ENCODE data around the gene ABCA3. TPM values are rescaled to one million over a fixed set of nuclear protein-coding genes. Genes with fewer than 3 reads are reported as not detected.
"Not testable (repeated sequence)": the region's sequence is repeated elsewhere in the genome, so short reads cannot be mapped to it uniquely, and the experiment has no call there.

ABCA3 gene
- polyA plus RNA-seq, 3 donors, result 4.3 to 5.5 (median 5.4) TPM

DNA sequence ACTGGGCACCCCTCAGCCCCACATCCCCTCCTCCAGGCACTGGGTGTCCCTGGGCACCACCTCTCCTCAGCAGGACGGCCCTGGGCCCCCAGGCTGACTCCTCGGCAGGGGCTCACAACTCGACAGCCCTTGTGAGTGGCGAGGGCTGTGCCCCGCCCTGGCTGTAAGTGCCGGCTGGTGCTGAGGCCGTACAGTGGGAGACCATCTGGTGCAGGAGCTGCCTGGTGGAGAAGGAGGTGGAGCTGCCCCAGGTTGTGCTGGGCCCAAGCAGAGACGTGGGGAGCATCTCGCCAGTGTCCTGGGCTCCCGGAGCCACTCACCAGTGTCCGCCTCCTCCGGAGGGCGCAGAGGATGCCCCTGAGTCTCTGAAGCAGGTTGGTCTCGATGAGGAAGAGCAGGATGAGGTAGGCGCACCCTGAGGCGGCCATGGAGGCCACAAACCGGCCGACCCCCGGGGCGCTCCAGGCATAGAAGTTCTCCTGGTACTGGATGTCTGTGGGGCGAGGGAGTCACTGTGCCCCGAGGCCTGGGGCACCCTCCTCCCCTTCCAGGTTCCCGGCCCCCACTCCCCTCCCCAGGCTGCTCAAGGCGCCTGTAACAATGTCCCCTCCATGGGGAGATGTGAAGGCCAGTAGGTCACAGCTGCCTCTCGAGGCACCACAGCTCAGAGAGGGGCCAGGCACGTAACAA lies 57.5 kb downstream of the ABCA3 start:
- DNase-seq (ENCODE audit: low read depth in 3 of 3, low spot score in 2 of 3), result no peak

DNA sequence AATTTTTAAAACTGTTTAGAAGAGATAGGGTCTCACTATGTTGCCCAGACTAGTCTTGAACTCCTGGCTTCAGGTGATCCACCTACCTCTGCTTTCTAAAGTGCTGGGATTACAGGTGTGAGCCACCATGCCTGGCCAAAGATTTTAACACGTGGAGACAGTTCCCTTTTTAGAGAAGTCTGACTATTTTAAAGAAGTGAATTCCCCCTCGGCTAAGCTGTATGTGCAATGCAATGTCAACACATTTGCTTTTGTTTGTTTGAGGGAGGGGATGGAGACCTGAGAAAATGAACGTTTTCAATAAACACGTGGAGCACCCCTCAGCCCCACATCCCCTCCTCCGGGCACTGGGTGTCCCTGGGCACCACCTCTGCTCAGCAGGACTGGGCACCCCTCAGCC lies 58.3 kb downstream of the ABCA3 start:
- DNase-seq (ENCODE audit: low read depth in 3 of 3, low spot score in 2 of 3), result no peak

DNA sequence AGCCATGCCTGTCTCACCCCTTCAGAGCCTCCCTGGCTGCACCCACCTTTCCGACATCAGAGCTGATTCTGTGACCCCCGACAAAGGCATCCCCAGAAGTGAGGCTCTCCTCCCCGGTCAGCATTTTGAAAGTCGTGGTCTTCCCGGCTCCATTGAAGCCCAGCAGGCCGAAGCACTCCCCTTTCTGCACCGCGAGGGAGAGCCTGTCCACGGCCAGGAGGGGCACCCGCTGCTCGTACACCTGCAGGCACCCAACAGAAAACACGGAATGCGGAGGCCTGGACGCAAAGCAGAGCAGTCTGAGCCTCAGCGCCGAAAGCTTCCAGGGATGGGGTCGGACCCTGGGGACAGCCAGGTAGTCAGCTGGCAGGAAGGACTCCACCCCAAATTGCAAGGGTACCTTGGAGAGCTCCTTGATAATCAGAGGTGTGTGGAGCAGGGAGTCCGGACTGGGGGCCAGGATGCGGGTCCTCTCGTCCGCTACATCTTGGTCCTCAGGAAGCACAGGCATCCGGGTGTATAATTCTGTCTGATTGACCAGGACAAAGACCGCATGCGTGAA lies 59.5 kb downstream of the ABCA3 start:
- DNase-seq (ENCODE audit: low read depth in 3 of 3, low spot score in 2 of 3), result no peak

DNA sequence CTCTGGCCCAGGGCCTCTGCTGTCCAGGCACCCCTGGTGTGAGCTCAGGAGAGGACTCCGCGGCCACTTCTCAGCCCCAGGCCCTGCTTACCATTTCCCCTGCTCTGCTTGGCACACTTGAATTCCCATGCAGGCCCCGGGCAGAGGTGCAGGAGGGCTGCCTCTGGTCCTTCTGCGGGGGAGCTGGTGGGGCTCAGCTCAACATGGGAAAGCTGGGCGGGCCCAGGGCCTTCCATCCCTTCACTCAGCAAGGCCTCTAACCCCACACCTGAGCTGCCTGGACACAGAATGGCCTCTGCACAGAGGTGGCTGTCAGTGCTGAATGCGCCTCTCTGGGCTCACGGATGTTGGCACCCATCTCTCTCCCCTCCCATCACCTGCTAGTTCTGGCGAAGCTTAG lies 60.1 kb downstream of the ABCA3 start:
- DNase-seq (ENCODE audit: low read depth in 3 of 3, low spot score in 2 of 3), result no peak

DNA sequence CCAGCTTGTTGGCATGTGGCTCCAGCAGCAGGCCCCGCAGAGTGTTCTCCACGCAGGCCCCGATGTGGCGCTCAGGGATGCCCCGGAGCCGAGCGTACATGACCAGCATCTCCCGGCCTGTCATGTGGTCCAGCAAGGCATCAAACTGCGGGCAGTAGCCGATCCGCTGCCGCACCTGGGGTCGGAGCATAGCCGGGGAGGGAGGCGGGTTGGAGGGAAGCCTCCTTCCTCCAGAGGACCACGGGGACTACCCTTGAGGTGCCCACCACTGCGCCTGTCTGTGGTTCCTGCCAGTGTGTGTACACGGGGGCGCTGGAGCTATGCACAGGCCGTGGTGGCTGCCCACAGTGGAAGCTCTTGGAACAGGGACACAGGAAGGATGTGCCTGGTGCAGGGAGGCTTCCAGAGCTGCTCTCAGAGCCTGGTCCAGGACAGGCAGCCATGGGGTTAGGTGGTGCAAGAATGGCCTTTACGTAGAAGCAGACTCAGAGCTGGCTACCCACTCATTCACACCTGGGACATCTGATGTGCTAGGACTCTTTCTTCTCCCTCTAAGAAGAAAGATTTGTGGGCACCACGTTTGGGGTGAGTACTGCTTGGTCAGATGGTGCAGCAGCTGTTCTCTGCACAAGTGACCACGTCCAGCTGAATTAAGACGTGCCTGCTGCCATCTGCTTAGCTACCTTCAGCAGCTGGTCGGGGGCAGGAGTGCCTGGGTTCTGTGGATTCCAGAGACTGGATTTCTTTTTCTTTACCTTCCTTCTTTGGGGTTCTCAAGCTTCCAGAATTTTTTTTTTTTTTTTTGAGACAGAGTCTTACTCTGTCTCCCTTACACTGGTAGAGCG lies 61.4 kb downstream of the ABCA3 start:
- DNase-seq (ENCODE audit: low read depth in 3 of 3, low spot score in 2 of 3), result no peak

DNA sequence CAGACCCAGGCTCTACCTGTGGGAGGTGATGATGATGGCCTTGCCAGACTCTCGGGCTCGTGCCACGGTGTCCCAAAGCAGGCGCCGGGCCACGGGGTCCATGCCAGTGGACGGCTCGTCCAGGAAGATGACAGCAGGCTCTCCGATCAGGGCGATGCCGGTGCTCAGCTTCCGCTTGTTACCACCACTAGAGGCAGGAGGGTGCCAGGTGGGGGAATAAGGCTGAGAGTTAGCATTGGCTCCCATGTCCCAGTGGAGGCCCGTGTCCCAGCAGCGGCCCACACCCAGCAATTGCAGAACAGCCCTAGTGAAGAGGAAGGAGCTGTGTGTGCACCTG lies 62.3 kb downstream of the ABCA3 start:
- no peak for DNase-seq (ENCODE audit: low read depth in 3 of 3, low spot score in 2 of 3)

DNA sequence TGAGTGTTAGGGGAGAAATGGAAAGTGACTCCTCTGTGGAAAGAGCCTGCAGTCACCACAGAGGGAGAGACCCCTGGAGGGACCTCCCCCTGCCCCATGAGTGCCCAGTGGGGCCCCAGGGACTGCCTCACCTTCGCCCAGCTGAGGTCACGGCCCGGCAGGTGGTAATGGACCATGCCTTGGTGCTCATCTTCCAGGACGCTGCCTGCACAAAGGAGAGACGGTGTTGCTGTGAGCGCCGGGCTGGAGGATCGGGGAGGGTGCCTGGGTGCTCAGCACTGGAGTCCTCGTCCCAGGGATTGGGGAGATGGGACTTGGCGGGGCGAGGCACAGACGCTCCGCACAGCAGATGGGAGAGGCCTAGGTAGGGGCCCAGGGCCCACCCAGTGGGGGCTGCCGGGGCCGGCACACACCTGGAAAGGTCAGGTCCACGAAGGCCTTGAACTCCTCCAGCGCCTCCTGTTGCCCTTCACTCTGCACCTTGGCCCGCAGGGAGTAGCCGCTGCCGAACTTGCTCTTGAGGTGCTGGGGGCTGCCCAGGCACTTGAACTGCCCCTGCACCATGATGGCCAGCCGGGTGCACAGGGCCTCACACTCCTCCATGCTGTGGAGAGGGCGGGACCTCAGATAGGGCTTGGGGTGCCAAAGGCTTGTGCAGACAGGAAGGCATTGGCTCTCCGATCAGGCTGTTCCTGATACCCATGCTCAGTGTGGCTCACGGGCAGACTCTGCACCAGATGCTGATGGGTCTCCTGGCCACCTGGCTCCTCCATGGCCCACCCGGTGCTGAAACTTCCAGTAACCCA lies 62.9 kb downstream of the ABCA3 start:
- DNase-seq (ENCODE audit: low read depth in 3 of 3, low spot score in 2 of 3), result no peak

DNA sequence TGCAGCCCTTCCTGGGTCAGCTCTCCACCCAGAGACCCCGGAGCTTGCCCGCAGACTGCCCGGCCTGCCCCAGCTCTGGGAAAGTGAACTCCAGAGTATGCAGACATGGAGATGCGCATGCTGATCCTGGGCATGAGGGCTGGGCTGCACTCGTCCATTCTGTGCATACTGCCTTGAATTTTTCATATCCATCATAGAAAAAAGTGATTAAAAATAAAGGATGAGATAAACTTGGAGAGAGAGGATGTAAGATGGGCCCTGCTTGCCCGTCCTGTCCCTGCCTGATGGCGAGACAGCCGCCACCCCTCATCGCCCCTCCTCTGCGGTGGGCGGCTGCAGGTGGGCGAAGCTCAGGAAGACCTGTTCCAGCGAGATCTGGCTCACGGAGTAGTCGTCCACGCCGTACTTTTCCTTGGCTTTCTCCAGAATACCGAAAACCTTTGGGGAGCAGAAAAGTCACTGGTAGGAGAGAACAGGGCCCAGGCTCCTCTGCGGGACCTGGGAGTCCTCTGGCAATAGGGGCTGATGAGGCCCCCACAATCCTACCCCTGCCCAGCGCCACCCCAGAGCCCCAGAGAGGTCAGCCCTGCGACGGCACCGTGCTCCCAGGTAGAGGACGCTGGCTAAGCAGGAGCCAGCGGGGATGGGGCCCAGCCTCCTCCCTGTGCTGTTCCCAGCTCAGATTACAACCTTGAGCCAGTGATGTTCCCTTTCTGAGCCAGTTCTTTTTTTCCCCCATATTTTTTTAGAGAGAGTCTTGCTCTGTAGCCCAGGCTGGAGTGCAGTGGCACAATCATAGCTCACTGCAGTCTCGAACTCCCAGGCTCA lies 63.9 kb downstream of the ABCA3 start:
- DNase-seq (ENCODE audit: low read depth in 3 of 3, low spot score in 2 of 3), result no peak

DNA sequence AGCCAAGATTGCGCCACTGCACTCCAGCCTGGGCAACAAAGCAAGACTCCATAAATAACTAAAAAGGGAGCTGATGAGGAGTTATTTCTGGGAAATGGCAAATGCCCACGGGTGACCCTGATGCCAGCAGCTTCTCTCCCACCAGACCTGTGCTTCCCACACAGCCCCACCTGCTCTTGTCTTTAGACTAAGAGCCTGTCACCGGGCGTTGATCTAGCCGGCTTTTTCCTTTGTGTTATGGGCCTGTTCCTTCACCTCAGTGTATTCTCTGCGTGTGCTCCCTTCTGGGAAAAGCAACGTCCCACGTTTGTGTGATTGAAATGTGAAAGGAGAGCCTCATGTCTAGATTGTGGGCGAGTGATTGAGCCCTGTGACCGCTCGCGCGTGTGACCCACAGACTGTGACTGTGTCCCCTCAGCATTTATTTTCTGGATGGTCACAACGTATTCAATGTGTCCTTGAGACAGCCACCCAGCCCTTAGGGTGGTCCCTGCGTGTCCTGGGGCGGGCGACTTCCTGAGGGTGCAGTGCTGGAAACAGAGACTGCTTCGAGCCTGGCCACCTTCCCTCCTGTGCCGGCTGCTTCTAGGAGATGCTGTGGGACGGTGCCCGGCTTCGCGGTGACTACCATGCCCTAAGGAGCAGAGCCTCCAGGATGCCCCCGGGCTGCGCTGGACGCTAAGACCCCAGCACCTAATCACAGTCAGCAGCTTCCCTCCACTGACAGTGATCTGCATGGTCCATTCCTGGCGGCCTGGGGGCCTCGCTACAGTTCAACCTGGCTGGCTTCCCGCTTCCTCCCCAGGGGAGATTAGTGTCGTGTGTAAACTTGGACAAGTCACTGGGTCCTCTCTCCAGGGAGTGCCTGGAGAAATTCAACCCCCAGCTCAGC lies 64.8 kb downstream of the ABCA3 start:
- DNase-seq (ENCODE audit: low read depth in 3 of 3, low spot score in 2 of 3), result no peak

DNA sequence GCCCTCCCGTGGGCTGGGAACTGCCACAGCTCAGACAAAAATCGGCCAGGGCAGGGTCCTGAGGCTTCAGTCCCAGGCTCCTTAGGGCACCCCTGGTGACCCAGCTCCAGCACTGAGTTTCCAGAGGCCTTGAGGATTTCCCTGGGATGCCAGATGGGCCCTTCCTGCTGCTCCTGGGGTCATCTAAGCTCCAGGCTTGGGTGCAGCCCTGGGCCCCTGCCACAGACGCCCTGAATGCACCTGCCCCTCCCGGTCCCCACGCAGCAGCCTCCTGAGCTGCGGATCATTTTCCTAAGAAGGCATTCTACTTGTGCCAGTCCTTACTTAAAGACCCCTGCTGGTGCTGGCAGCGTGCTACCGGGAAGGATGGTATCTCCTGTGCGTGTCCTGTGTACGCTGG lies 66.6 kb downstream of the ABCA3 start:
- DNase-seq (ENCODE audit: low read depth in 3 of 3, low spot score in 2 of 3), result no peak

DNA sequence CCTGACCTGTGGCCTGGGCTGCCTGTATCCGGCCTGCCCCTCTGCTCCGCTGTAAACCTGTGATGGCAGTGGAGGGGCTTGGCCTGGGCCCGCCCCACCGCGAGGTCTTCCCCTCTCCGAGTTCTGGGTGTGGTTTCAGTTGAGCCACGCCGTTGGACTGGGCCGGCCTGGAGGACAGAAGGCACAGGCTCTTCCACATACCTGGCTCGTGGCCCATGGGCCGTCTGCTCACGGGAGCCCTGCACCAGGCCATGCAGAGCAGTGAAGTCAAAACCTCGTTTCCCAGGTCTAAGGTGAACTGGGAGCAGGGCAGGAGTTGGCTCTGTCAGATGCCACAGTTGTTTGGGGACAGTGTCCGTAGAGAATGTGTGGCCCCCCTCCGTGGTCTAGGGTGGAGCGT lies 67.0 kb downstream of the ABCA3 start:
- DNase-seq (ENCODE audit: low read depth in 3 of 3, low spot score in 2 of 3), result no peak

DNA sequence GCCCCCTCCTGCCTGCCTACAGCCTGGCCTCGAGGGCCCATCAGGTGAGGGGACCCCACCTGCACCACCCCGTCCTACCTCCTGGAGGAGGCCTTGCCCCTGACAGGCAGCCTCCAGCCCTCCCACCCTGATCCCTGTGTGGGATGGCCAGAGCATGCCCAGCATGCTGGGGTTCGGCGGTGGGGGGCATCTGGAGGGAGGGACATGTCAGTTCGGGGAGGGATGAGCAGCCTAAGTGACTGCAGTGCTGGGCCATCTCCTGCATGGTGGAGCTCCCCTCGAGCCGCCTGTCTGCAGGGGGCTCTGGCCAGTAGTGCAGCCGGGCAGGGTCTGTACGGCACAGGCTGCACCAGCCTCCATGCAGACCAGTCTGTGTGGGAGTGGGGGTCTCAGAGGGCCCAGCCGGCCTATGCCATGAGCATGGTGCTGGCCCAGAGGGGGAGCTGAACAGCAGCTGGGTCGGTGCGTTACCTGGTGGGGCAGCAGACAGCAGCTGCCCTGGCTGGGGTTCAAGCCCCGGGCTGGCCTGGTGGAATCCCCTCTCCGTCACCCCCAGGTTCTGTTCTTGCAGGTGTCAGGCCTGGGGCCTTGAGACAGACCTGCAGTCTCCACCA lies 68.6 kb downstream of the ABCA3 start:
- no peak for DNase-seq (ENCODE audit: low read depth in 3 of 3, low spot score in 2 of 3)

DNA sequence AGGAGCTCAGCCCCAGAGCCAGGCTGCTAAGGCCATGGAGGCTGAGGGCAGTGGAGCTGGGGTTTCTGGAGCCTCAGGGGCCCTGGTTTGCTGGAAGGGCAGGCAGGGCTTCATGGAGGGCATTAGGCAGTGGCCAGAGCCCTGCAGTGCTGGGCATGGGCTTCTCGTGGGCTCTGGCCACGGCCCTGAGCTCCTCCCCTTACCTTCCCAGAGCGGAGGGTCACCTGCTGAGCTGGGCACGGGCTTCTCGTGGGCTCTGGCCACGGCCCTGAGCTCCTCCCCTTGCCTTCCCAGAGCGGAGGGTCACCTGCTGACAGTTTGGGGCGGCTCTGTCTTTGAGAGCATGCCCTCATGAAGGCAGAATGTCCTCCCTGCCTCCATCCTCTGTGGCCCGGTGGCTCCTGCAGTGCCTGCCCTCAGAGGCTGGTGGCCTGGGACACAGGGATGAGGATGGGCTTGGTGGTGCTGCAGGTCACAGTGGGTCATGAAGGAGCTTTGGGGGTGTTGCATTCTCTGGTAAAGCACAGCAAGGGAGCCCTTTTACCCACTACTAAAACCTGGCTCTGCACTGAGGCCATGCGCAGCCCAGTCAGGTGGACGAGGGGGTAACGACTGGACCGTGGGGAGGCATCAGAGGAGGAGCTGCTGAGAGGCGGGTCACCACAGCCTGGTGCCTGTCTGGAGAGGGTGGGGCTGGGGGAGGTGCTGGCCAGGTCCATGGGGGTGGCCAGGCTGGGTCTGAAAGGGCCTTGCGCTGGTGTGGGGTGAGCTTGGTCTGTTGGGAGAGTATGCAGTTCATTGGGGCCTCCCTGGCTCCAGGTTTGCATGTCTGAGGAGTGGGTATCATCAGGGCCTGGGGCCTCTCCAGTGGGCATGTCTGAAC lies 69.7 kb downstream of the ABCA3 start:
- no peak for DNase-seq (ENCODE audit: low read depth in 3 of 3, low spot score in 2 of 3)

DNA sequence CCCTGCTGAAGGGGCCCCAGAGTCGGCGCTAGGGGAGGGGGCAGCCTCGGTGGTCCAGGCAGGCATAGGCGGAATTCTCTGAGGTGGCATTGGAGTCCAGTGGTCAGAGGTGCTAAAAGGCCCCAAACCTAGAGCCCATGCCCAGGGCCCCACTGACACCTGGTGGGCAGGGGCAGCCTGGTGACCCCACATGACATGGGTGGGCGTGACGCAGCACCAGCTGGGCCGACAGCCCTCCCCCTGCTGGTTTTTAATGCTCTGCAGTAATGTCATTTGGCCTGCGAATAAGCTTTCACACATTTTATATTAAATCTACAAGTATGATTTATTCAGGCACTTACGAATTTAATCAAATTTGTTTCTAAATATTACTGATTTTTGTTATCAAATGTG lies 70.5 kb downstream of the ABCA3 start:
- DNase-seq (ENCODE audit: low read depth in 3 of 3, low spot score in 2 of 3), result no peak

DNA sequence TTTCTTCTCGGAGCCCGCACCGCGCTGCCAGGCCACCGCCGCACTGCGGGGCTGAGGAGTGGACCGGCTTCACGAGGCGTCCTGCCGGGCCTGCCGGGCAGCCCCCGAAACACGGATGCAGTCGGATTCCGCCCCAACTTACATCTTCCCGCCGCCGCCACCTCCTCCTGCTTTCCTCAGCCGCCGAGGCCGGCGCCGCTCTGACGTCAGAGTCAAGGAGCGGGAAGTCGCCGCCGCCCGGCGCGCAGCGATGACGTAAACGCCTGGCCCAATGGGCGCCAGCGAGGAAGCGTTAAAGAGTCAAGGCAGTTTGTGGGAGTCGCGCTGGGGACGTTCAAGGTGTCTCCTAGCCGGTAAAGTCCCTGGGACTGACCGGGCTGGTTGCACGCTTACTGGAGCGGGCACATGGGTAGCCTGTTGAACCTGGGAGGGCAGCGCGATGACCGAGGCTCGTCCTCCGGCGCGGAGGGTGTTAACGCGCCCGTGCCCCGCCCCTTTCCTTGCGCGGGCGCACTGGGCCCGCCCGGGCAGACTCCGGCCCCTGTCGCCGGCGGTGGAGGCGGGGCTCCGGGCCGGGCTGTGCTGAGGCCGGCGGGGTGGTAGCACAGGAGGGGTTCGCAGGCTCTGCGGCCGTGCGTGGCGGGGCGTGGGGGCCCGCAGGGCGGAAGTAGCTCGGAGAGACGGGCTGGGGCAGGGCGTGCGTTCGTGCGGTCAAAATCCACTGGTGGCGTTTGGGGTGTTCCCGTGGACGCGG lies 72.4 kb downstream of the ABCA3 start, which contains the start of gene RNPS1:
TSS of gene RNPS1 (minus strand) at position 214 of the 754 bp plus-strand sequence. CDS start 3,483 bp downstream, outside the sequence.
- peak; percentile 96 to 99 (median 97) for DNase-seq (ENCODE audit: low read depth in 3 of 3, low spot score in 2 of 3)

DNA sequence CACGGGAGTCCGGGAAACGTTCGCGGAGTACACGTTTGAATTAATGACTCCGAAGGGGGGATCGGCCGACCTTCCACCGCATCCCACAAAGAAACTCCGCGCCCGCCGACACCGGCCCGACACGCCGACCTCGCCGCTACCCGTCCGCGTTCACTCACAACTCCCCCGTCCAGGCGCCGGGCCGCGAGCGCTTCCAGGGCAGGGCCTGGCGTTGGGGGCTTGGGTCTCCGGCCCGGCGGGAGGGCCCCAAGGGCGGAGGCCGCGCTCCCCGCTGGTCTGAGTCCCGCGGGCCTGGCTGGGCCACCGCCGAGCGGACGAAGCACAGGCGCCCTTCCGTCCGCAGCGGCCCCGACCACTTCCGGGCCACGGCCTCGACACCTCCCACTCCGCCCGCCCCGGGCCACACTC lies 73.0 kb downstream of the ABCA3 start:
- DNase-seq (ENCODE audit: low read depth in 3 of 3, low spot score in 2 of 3), result not testable (repeated sequence)

DNA sequence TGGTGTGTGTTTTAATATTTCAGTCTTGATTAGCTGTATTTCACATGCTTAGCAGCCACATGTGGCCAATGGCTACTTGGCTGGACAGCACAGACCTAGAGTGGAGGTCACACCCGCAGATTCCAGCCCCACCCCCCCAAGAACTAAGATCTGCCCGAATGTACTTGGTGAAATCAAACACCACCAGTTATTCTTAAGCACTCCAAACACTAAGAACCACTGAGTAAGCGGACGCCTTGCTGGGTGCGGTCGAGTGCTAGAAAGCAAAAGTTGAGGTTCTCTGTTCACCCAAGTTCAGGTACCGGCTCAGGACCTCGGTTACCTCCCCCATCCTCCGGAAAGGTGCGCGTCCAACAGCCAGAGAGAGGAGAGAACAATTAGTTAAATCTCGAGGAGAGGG lies 73.6 kb downstream of the ABCA3 start:
- DNase-seq (ENCODE audit: low read depth in 3 of 3, low spot score in 2 of 3), result not testable (repeated sequence)
